H9 (cell line): Measurements from ENCODE around the gene PARD3. TPM values are rescaled to one million over a fixed set of nuclear protein-coding genes. Genes with fewer than 3 reads are reported as not detected.

Experiments
- DNase-seq: peaks from one replicate; pipeline ENCODE4 v3.0.0-alpha.2; 2017
- H2AFZ ChIP-seq: one replicate; pipeline ENCODE4 v1.6.1; 2013; ENCODE audit warnings: mild to moderate bottlenecking, low read length, control low read depth, moderate library complexity
- H2AK5ac ChIP-seq: 2 replicates; pipeline ENCODE4 v1.6.1; 2013; ENCODE audit warnings: low read length, control low read depth, mixed read lengths; ENCODE audit not compliant: insufficient read length
- H2BK120ac ChIP-seq: one replicate; pipeline ENCODE4 v1.6.1; 2013; ENCODE audit warnings: low read depth, mild to moderate bottlenecking, low read length, control low read depth, inconsistent platforms; ENCODE audit not compliant: poor library complexity, severe bottlenecking
- H2BK12ac ChIP-seq: 2 replicates; pipeline ENCODE4 v1.6.1; 2013; ENCODE audit warnings: low read length, control low read depth, mixed read lengths, low read depth; ENCODE audit not compliant: insufficient read length
- H2BK15ac ChIP-seq: 2 replicates; pipeline ENCODE4 v1.6.1; 2013; ENCODE audit warnings: low read depth, low read length, control low read depth
- H2BK20ac ChIP-seq: one replicate; pipeline ENCODE4 v1.6.1; 2013; ENCODE audit warnings: low read depth, mild to moderate bottlenecking, low read length, control low read depth, inconsistent platforms; ENCODE audit not compliant: poor library complexity, severe bottlenecking
- H2BK5ac ChIP-seq: 2 replicates; pipeline ENCODE4 v1.6.1; 2013; ENCODE audit warnings: low read length, control low read depth, mixed read lengths; ENCODE audit not compliant: insufficient read length
- H3K14ac ChIP-seq: 2 replicates; pipeline ENCODE4 v1.6.1; 2013; ENCODE audit warnings: low read length, control low read depth; ENCODE audit not compliant: insufficient read depth
- H3K18ac ChIP-seq: 2 replicates; pipeline ENCODE4 v1.6.1; 2013; ENCODE audit warnings: low read depth, mild to moderate bottlenecking, mixed read lengths, low read length, control low read depth; ENCODE audit not compliant: insufficient read length
- H3K23ac ChIP-seq: 2 replicates; pipeline ENCODE4 v1.6.1; 2013; ENCODE audit warnings: low read length, control low read depth, mixed read lengths, low read depth; ENCODE audit not compliant: insufficient read length
- H3K23me2 ChIP-seq: 2 replicates; pipeline ENCODE4 v1.6.1; 2013; ENCODE audit warnings: low read depth, mild to moderate bottlenecking, mixed read lengths, low read length, control low read depth; ENCODE audit not compliant: insufficient read length, poor library complexity, severe bottlenecking
- H3K27ac ChIP-seq: 2 replicates; pipeline ENCODE4 v1.5.1; 2013; ENCODE audit warnings: low read length, control low read depth, mixed read lengths, low read depth; ENCODE audit not compliant: insufficient read length
- H3K27me3 ChIP-seq: 2 replicates; pipeline ENCODE4 v1.6.1; 2013; ENCODE audit warnings: low read length, control low read depth, inconsistent platforms; ENCODE audit not compliant: insufficient read depth
- H3K4ac ChIP-seq: 2 replicates; pipeline ENCODE4 v1.6.1; 2013; ENCODE audit warnings: low read depth, mild to moderate bottlenecking, control low read depth, inconsistent platforms, low read length, moderate library complexity
- H3K4me1 ChIP-seq: 2 replicates; pipeline ENCODE4 v1.6.1; 2013; ENCODE audit warnings: low read length, control low read depth, inconsistent platforms; ENCODE audit not compliant: insufficient read depth
- H3K4me2 ChIP-seq: 2 replicates; pipeline ENCODE4 v1.6.1; 2013; ENCODE audit warnings: low read length, control low read depth, mixed read lengths; ENCODE audit not compliant: insufficient read length, insufficient read depth
- H3K56ac ChIP-seq: 2 replicates; pipeline ENCODE4 v1.6.1; 2013; ENCODE audit warnings: low read depth, mild to moderate bottlenecking, mixed read lengths, low read length, control low read depth; ENCODE audit not compliant: insufficient read length
- H3K79me1 ChIP-seq: 2 replicates; pipeline ENCODE4 v1.6.1; 2013; ENCODE audit warnings: low read depth, mild to moderate bottlenecking, moderate library complexity, low read length, control low read depth, inconsistent platforms; ENCODE audit not compliant: insufficient read depth, poor library complexity, severe bottlenecking
- H3K79me2 ChIP-seq: 2 replicates; pipeline ENCODE4 v1.6.1; 2013; ENCODE audit warnings: low read length, control low read depth, inconsistent platforms; ENCODE audit not compliant: insufficient read depth
- H3K9ac ChIP-seq: 2 replicates; pipeline ENCODE4 v1.6.1; 2013; ENCODE audit warnings: low read length, control low read depth, mixed read lengths; ENCODE audit not compliant: insufficient read length; ENCODE audit errors: extremely low read depth
- H3K9me3 ChIP-seq: one replicate; pipeline ENCODE4 v1.6.1; 2013; ENCODE audit warnings: low read depth, low read length, inconsistent platforms; ENCODE audit not compliant: control insufficient read depth
- H3T11ph ChIP-seq: one replicate; pipeline ENCODE4 v1.6.1; 2013; ENCODE audit warnings: mild to moderate bottlenecking, low read length, control low read depth, inconsistent platforms
- H4K20me1 ChIP-seq: one replicate; pipeline ENCODE4 v1.6.1; 2013; ENCODE audit not compliant: control insufficient read depth, insufficient read length, insufficient read depth
- H4K5ac ChIP-seq: 2 replicates; pipeline ENCODE4 v1.6.1; 2013; ENCODE audit warnings: low read depth, mild to moderate bottlenecking, mixed read lengths, low read length, control low read depth; ENCODE audit not compliant: insufficient read length
- H4K8ac ChIP-seq: replicated peaks from 2 replicates; pipeline ENCODE4 v1.6.1; 2013; ENCODE audit warnings: low read length, control low read depth, mixed read lengths, low read depth; ENCODE audit not compliant: insufficient read length
- H4K91ac ChIP-seq: 2 replicates; pipeline ENCODE4 v1.6.1; 2013; ENCODE audit warnings: low read depth, mild to moderate bottlenecking, moderate library complexity, mixed read lengths, low read length, control low read depth; ENCODE audit not compliant: insufficient read length
- H3K27ac Mint-ChIP-seq, 3 experiments: 2 replicates in 2 of 3; 3 replicates in 1 of 3; pipeline ENCODE4 v1.8.0; 2020 to 2021; ENCODE audit warnings: mixed read lengths in 3 of 3, mild to moderate bottlenecking in 1 of 3, moderate library complexity in 1 of 3
- H3K27me3 Mint-ChIP-seq: 2 replicates; pipeline ENCODE4 v1.8.0; 2021; ENCODE audit warnings: low read depth, mild to moderate bottlenecking, moderate library complexity, mixed read lengths
- H3K36me3 Mint-ChIP-seq, 3 experiments: 2 replicates in 2 of 3; 3 replicates in 1 of 3; pipeline ENCODE4 v1.8.0; 2020 to 2021; ENCODE audit warnings: low read depth in 3 of 3, mixed read lengths in 3 of 3; ENCODE audit not compliant: insufficient read depth in 1 of 3
- H3K4me1 Mint-ChIP-seq, 2 experiments: 2 replicates each; pipeline ENCODE4 v1.8.0; 2020; ENCODE audit warnings: mixed read lengths in 2 of 2
- H3K4me3 Mint-ChIP-seq, 2 experiments: 2 replicates in 1 of 2; 3 replicates in 1 of 2; pipeline ENCODE4 v1.8.0; 2020 to 2021; ENCODE audit warnings: mild to moderate bottlenecking in 2 of 2, mixed read lengths in 2 of 2, moderate library complexity in 1 of 2
- H3K9me3 Mint-ChIP-seq, 2 experiments: 2 replicates in 1 of 2; 3 replicates in 1 of 2; pipeline ENCODE4 v1.8.0; 2020; ENCODE audit warnings: mild to moderate bottlenecking in 2 of 2, mixed read lengths in 2 of 2, moderate library complexity in 1 of 2
- CTCF ChIP-seq: fragments of 200-600 bp; sonication (generic); conservative IDR thresholded peaks from 3 replicates; pipeline ENCODE4 v1.8.0; 2021; ENCODE audit warnings: antibody characterized with exemption, mild to moderate bottlenecking
- WGBS: extraction: QIAGEN DNeasy Blood & Tissue Kit; methylation state at CpG from one replicate; pipeline ENCODE4 v1.1.7; 2013; ENCODE audit warnings: missing lambda C conversion rate, low lambda C conversion rate, mixed read lengths; ENCODE audit not compliant: insufficient read length; ENCODE audit errors: extremely low coverage; 5-methylcytosine and 5-hydroxymethylcytosine counted together
- total RNA-seq: library from RNA; stranded (reverse); gene quantifications from 2 replicates; pipeline ENCODE4 v1.2.1, GENCODE V29; 2021

PARD3 gene
- total RNA-seq, 1 experiment from 2014 or later, result 44.7 TPM

DNA sequence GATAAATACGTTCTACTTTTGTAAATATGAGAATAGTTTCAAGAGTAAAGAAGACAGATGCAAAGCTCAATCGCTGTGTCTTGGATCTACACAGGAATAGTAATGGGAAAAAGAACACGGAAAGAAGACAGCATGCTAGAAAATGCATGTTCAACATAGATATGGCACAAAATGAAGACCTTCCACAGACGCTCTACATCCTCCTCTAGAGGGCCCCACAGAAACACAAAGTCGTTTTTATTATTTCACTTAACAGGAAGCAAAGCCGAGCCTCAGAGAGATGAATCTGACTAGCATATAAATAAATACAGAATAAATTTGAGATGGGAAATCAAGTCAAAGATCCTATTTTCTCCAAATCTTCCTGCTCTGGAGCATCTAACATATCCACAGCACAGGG is 292.6 kb downstream of the PARD3 start:
- H3K14ac ChIP-seq, result no peak overlapping the region
- H3K27ac Mint-ChIP-seq, result no peak overlapping the region
- H3K27ac ChIP-seq, result no peak overlapping the region

More for the DNA sequence above, 292.6 kb downstream of the PARD3 start:
- Histone ChIP-seq H2BK20ac (no peak overlapping the region), H2BK12ac (no peak overlapping the region), H2AK5ac (no peak overlapping the region), H3K4me1 (peaks cover 3% of the 10 kb centered on the region; the same call in 1 of the 2 replicates), H4K20me1 (no peaks in the 10 kb centered on the region), H3K23ac (no peak overlapping the region), H4K8ac (no peak overlapping the region), H3K4me2 (no peak overlapping the region), H3K23me2 (no peaks in the 10 kb centered on the region), H3K27me3 (no peaks in the 10 kb centered on the region), H2BK15ac (no peak overlapping the region), H2BK5ac (no peak overlapping the region), H3K4ac (no peak overlapping the region), H3K79me1 (no peaks in the 10 kb centered on the region), H4K5ac (no peak overlapping the region), H3K79me2 (peaks cover 4% of the 10 kb centered on the region; the same call in 1 of the 2 replicates), H2AFZ (no peak overlapping the region), H3K56ac (no peak overlapping the region), H3T11ph (no peak overlapping the region), H3K9me3 (no peaks in the 10 kb centered on the region), H4K91ac (no peak overlapping the region), H3K9ac (no peak overlapping the region), H3K18ac (no peak overlapping the region), H2BK120ac (no peak overlapping the region)
- H3K9me3 Mint-ChIP-seq, result no peaks in the 10 kb centered on the region
- DNase-seq, result no peak
- no peak overlapping the region for H3K4me3 Mint-ChIP-seq
- whole genome bisulfite sequencing, result 100% methylated on average over 1 of the region's 6 CpGs
- no peaks in the 10 kb centered on the region for H3K36me3 Mint-ChIP-seq
- peak; percentile 57 for TF ChIP-seq CTCF
- no peaks in the 10 kb centered on the region for H3K27me3 Mint-ChIP-seq
- H3K4me1 Mint-ChIP-seq, result peaks cover 27 to 28% of the 10 kb centered on the region in 2 experiments
